CD4-positive, alpha-beta T cell treated with Interleukin-15 for 4 hours (primary cell): Measurements from ENCODE around the gene TMEM214.
A peak's percentile ranks its signal among the peaks of the same experiment; 100 is the strongest.

Experiments
- DNase-seq: peaks from one replicate; pipeline ENCODE4 v3.0.0-alpha.2; 2020; ENCODE audit warnings: low spot score

The TMEM214 gene

DNA sequence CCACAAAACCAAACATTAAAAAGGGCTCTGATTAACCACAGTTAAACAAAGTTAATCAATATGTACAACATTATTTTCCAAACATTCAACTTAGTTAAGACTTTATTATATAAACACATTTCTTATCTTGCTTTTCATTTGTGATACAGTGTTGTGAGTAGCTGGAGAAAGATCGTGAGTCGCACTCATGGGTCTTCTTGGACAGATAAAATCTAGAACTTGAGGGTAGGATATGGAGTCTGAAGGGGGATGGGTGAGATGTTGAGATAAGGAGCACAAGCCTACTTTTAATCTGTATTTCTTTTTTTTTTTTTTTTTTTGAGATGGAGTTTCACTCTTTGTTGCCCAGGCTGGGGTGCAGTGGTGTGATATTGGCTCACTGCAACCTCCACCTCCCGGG lies 22.6 kb upstream of the TMEM214 start:
- no peak for DNase-seq

DNA sequence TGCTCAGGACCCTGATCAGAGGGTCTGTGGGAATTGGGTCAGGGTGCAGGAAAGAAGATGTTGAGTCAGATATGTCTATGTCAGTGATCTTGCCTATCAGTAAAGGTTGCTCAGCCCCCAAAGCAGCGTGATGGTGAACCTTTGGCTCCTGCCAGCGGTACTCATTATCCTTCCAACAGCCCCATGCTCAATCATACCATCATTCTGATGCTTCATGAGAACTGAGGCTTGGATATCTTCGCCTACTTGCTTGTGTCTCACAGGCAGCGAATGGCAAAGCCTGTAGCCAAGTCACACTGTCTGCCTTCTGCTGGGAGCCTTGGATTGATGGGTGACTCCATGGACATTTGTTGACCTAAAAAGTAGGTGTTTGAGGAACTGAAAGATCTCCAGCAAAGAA lies 19.0 kb upstream of the TMEM214 start:
- DNase-seq = no peak

DNA sequence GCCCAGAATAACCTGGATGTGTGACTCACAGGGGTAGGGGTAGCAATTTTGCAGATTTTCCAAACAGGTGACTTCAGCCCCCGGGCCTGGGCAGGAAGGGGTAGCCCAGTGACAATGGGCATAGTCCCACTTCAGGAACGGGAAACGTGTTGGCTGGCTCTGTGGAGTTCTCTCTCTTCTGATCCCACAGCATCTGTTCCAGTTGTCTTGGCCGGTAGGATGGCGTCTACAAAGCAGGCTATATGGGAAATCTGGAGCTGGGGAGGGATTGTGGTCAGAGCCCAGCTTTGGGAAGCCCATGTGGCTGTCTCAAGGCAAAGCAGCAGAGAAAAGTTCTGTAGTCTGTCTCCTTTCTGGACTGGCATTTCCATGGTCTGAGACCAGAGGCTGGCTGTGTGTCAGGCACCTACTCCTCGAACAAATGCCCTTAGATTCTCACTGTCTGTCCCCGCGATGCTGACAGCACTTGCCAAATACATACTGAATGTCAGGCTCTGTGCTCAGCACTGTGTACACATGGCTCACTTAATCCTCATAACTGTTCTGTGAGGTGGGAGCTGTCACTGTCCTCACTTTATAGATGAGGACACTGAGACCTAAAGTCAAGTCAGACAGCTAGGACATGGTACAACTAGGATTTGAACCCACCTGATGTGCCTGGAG lies 17.9 kb upstream of the TMEM214 start:
- DNase-seq = no peak

DNA sequence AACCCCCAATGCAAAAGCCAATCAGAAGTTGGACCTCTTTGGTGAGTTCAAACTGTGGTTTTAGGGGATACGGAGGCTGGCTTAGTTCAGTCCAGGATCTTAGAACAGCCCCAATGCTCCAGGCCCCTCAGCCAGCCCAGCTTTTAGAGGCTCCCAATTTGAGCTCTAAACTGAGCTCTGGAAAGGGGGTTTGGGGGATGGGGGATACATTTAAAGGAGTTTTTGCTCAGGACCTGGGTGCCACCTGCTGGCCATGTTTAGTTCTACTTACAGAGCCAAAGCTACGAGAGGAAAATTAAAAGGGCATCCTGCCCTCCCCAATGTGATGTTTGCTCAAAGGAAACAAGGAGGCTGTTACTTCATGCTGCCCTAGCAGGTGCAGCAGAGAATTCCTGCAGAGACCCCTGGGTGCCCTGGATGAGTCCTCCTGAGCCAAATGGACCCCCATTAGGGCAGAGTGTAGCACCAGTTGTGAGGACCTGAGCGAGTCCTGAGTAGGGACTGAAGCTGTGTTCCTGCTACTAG lies 15.9 kb upstream of the TMEM214 start:
- DNase-seq = peak; percentile 28

DNA sequence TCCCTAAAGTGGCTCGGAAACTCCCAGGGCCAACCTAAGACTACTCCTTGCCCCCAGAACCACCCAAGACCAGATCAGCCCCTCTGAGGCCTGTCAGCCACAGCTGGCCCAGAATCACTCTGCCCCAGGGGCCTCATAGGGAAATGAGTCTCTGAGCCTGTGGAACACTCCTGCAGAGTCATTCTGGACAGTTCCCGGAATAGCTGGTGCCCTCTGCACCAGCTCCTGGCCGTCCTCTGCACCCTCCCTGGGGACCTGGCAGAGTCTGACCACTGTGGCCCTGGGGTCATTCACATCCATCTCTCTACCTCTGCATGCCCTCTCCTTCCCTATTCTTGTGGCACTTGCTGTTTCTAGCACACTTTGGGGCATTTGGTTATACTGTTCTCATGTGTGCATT lies 14.6 kb upstream of the TMEM214 start:
- DNase-seq = no peak

DNA sequence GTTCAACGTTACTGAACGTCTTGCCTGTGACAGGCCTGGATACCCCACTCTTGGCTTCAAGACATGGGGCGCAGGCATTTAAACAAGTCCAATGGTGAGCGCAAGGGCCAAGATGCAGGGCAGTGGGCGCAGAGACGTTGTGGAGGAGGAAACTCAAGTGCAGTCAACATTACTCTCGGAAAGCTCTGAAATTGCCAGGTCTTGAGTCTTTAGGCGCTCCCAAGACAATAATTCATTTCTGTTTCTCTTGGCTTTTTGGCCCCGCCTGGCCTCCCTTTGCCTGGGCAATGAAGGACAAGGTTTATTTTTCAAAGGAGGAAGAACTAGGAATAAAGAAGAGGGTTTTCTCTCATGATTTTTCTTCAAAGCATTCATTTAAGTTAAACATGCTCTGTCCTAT lies 13.3 kb upstream of the TMEM214 start:
- no peak for DNase-seq

DNA sequence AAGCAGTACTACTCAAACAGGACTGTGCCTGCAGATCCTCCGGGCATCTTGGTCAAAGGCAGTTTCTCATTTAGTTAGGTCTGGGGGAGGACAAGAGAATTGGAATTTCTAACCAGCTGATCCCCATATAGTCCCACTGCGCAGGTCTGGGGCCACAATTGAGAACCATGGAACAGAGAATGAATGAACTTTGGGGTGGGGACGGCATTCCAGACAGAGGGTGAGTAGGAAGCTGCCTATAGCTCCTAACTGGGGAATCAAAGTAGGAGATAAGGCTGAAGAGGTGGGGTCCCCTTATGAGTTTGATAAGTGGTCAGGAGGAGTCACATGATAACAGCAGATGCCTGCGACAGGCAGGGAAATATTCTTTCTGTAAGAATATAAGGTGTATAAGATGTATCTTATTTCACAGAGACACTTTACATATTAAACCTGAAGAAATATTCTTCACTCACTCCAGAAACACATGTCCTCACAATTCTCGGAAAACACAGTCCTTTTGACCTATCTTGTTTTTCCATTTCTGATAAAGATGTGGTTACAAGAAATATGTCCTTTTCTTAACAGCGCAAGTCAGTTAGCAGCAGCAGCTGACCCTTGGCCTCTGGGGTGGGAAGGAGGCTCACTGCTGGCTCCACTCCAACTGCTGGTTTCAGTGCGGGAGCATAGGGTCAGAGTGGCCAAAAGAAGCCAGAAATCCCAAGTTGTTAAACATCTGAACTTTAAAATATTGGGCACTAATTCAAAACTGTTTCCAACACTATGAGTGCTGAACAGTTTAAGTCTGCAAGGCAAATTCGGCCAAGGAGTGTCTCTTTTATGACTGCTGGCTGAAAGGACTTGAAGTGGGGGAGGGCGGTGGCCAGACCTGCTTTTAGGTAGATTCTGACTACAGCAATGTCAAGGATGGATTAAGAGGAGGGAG lies 12.6 kb upstream of the TMEM214 start:
- DNase-seq = no peak

DNA sequence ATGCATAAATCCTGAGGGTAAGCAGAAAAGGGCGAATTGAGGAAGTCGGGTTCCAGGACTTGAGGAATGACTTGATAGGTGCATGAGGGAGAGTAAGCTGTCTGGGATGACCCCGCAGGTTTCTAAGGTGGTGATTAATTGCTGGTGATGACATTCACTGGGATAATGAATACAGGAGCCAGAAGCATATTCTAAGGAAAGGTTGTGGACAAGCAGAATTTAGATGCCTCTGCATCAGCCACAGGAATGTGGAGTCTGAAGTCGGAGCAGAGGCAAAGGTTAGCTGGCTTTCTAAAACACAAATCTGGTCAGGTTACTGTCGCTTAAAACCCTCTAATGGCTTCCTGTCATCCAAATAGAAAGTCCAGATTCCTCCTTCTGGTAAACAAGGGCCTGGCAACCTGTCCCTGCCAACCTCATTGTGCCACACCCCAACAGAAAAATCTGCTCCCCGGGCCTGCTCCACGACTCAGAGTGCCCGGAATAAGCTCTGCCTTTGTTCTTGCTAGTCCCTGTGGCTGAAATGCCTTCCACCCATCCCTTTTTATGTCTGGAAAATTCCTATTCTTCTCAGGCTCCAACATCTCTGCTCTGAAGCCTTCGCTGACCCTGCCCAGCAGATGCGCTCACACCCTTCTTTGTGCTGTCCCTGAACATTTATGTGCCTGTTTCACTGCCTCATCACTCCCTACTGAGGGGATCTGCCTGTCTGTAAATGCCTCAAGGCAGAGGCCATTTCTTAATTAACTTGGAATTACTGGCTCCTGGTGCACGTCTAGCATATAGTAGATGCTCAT lies 11.3 kb upstream of the TMEM214 start:
- no peak for DNase-seq

DNA sequence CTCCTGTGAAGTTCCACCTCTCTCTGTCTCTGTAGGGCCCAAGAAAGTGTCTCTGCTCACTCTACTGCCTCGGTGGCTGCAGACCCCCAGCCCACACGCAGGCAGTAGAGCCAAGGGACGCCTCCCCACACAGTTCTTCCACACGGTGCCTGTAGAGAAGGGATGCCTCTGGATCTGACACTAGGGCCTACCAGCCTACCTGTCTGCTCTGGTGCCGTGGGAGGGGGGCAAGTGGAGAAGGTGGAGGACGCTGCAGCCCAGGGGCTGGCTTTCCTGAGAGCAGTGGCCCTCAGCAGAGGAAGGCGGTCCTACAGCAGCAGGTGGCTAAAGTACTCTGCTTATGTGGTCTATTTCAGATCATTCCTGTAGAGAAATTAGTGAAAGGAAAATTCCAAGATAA lies 9.0 kb upstream of the TMEM214 start:
- DNase-seq = no peak

DNA sequence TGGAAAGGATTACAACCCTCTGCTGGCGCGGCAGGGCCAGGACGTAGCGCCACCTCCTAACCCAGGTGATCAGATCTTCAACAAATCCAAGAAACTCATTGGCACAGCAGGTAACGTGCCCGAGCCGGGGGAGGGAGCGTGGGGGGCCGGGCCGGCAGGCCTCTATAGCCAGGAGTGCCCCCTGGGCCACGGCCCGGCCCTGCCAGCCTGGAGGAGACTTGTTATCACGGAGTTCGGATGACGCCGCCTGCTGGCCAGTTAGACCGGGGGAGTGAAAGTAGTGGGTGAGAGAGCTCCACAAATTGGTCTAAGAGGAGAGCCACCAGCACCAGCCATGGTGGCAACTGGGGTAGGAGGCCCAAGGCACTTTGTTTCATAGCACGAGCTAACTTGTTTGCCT lies 8.6 kb upstream of the TMEM214 start:
- DNase-seq = no peak

DNA sequence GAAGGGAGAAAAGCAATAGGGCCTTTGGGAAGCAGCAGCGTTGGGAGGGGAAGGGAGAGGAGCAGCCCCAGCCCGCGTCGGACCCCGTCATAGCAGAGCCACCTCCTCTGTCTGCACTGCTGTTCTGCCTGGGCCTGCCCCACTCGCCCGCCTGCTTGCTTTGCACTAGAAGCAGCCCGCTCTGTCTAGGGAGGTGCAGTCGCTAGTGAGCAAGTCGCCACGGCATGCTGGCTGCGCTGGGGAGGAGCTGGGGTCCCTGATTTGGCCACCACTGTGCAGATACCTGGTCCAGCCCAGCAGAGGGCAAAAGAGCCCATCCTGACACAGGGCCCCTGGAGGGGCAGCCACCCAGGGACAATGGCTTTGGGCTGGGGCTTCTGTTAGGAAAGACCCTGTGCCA lies 8.0 kb upstream of the TMEM214 start:
- DNase-seq = no peak

DNA sequence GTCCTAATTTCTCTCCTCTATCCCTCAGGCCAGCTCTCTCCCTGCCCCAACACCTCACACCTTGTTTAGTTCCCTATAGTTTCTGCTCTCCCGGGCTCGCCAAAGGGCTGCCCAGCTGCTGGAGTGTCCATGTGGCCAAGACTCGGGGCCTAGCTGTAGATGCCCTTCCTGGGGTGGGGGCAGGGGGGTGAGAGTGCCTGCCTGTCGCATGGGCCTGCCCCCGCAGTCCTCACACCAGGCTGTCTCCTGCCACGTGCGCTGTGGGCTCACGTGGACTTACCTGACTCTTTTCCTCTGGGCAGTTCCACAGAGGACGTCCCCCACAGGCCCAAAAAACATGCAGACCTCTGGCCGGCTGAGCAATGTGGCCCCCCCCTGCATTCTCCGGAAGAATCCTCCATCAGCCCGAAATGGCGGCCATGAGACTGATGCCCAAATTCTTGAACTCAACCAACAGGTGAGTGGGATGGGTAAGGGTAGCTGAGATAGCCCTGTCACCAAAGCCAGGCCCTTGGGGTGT lies 7.4 kb upstream of the TMEM214 start:
- no peak for DNase-seq

DNA sequence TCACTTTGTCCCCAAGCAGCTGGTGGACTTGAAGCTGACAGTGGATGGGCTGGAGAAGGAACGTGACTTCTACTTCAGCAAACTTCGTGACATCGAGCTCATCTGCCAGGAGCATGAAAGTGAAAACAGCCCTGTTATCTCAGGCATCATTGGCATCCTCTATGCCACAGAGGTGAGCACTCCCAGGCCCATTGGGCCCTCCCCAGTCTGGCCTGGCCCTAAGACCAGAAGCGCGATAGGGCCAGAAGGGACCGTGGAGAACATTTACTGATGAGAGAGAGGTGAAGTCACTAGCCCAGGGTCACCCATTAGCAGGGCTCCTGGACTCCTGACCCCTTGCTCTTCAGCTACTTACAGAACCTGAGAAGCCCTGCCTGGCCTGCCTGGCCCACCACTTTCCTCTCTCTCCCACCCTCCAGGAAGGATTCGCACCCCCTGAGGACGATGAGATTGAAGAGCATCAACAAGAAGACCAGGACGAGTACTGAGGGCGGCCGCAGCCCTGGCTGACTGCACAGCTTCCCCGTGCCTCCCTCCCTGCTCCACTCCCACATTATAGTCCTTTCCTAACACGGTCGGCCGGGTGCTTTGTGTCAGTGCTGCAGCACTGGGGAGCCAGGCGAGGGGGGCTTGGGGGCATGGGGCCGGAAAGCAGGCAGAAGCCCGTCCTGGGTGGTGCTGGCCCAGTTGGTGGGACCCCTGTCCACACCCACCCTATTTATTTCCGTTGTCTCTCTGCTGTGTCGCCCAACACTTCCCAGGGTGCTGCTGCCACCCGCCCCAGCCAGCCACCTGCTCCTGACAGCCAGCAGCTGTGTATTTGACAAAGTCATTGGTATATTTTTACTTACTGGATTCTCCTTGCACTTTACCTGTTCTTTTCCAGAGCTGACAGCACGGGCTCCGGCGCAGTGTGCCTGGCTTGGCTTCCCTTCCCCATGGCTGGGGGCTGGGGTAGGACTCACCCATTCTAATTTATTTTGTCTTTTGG lies 6.6 kb upstream of the TMEM214 start:
- DNase-seq = no peak

DNA sequence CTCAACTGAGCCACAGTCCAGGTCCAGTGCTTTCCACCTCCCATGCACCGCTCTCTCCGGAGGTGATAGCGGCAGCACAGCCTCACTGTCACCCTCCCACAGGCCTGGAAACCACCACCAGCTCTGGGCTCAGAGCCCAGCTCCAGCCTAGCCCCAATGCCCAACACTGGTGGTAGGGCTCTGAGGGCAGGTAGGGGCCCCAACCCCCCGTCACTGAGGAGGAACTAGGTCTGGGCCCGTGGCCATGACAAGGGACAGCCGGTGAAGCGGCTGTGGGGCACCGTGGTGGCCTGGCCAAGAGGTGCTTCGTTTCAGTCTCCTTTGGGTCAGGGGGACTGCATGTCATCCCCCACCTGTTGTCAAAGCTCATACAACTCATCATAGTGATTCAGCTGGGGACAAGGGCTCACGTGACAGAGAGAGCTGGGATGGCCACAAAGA lies 5.5 kb upstream of the TMEM214 start:
- DNase-seq = no peak

DNA sequence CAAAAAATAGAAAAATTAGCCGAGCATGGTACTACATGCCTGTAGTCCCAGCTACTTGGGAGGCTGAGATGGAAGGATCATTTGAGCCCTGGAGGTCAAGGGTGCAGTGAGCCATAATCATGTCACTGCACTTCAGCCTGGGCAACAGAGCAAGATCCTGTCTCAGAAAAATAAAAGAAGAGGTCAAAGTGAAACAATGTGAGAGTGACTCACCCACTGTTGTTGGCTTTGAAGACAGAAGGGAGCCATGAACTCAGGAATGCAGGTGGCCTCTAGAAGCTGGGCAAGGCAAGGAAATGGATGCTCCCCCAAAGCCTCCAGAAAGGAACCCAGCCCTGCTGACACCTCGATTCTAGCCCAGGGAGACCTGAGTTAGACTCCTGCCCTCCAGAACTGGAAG lies 3.7 kb upstream of the TMEM214 start:
- DNase-seq = no peak

DNA sequence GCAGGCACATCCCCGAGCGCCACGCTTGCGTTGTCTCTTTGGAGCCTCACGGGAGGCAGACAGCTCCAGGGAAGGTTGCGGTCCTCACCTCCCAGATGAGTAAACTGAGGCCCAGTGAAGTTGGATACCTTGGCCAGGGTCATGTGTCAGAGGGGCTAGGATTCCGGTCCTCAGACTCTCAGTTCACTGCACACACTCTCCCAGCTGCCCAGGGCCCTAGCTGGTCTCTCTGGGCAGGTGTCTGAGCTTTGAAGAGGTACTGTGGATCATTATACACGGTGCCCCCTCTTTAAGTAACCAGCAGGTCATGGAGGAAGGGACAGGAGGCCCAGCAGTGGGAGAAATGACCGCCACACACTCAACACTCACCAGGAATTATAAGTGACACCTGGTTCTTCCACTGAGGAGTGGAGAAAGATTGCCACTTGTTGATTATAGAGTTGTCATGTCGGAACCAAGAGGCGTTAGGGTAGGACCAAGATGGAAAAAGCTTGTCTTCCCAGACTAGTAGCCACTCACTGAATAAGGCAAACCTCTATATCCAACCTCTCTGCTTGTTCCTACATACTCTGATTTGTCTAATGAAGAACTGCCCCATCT lies 588 bp downstream of the TMEM214 start:
- no peak for DNase-seq

DNA sequence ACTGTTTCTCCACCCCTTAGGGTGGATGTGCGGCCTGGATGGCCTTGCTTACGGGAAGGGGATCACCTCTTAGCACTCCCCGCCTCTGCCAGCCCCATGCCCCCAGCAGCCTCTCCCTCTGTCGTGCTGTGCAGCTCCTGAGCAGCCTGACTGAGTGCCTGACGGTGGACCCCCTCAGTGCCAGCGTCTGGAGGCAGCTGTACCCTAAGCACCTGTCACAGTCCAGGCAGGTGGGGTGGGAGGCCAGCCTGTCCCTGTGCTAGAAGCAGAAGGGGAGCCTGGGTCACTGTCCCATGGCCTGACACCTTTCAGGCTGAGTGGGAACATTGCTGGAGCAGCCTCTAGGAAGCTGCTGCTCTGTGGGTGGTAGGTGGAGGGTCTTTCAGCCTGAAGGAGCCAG lies 5.2 kb downstream of the TMEM214 start:
- DNase-seq = no peak

DNA sequence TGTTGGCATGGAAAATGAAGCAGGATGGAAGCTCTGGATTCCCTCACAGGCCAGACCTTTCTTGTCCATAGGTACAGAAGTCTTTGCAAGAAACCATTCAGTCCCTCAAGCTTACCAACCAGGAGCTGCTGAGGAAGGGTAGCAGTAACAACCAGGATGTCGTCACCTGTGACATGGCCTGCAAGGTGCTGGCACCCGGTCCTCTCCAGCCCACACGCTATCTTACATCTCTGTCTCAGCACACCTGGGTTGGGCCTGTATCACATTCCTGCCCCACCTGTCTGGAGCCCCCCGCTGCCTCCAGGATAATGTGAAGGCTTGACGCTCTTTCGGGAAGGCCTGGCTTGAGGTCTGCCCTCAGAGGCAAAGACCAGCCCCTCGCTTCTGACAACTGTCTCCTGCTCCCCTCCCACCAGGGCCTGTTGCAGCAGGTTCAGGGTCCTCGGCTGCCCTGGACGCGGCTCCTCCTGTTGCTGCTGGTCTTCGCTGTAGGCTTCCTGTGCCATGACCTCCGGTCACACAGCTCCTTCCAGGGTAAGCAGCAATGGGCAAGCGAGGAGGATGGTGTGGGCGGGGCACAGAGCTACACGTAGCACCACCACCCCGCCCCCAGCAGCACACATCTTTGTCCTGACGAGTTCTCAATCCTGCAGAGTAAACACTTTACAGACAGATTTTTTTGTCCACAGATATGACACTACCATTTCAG lies 6.0 kb downstream of the TMEM214 start:
- DNase-seq = no peak

DNA sequence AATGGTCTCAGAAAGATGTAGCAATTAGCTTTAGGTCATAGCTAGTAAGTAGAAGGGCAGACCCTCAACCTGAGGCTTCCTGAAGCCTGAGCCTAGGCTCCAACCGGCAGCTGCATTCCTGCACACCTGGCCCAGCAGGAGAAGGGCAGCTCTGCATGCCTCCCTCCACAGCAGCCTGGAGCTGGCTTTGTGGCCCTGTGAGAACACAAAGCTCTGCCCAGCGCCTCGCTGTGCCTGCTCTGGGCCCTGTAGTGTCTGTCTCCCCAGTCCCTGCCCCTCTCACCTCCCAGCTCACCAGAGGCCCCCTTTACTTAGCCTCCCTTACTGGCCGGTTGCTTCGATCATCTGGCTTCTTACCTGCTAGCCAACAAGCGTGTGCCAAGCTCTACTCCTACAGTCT lies 6.7 kb downstream of the TMEM214 start:
- DNase-seq = no peak

DNA sequence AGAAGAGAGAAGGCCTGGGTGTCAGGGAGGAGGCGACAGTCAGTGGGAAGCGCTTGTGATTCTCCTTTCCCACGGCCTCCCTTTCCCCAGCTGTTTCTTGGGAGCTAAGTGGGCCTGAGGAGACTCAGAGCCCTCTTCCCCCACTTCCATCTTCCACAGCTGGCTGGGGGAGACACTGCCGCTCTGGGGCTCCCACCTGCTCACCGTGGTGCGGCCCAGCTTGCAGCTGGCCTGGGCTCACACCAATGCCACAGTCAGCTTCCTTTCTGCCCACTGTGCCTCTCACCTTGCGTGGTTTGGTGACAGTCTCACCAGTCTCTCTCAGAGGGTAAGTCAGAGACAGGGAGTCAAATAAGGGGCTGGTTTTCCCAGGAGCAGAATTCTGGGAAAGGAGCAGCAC lies 7.1 kb downstream of the TMEM214 start:
- no peak for DNase-seq
